Thyroid gland (tissue), 4 donors: Measurements from ENCODE around the gene CHFR. TPM values are rescaled to one million over a fixed set of nuclear protein-coding genes. Genes with fewer than 3 reads are reported as not detected.
"Not testable (repeated sequence)": the region's sequence is repeated elsewhere in the genome, so short reads cannot be mapped to it uniquely, and the experiment has no call there.

Source experiments
- DNase-seq, 2 donors: peaks; one replicate each; pipeline ENCODE4 v3.0.0-alpha.2; 2019
- H3K27ac ChIP-seq, 3 donors: fragments of 200-600 bp; sonication (generic); 1 replicate in 2 of 3; 2 replicates in 1 of 3; pipeline ENCODE4 v1.5.1; 2016 to 2019; ENCODE audit warnings: mild to moderate bottlenecking in 1 of 3, moderate library complexity in 1 of 3
- H3K27me3 ChIP-seq: fragments of 200-600 bp; sonication (generic); one replicate; pipeline ENCODE4 v1.5.1; 2019
- H3K36me3 ChIP-seq, 2 donors: fragments of 200-600 bp; sonication (generic); one replicate each; pipeline ENCODE4 v1.5.1; 2016 to 2019
- H3K4me1 ChIP-seq, 2 donors: fragments of 200-600 bp; sonication (generic); one replicate each; pipeline ENCODE4 v1.5.1; 2017 to 2019
- H3K4me3 ChIP-seq, 3 donors: fragments of 200-600 bp; sonication (generic); replicated peaks in 1 of 3; 1 replicate in 2 of 3; 2 replicates in 1 of 3; pipeline ENCODE4 v1.5.1; 2016; ENCODE audit warnings: mild to moderate bottlenecking in 1 of 3
- H3K9me3 ChIP-seq: fragments of 200-600 bp; sonication (generic); one replicate; pipeline ENCODE4 v1.5.1; 2017
- CTCF ChIP-seq, 6 experiments: fragments of 200-600 bp in 3 of 6; fragments of 450-650 bp in 3 of 6; sonication (generic) in 3 of 6; IDR thresholded peaks; one replicate each; pipeline ENCODE4 v1.5.1; 2016 to 2019; ENCODE audit warnings: antibody characterized with exemption in 6 of 6, mild to moderate bottlenecking in 2 of 6, inconsistent platforms in 1 of 6, moderate library complexity in 1 of 6
- POLR2A ChIP-seq, 2 donors: fragments of 450-650 bp; IDR thresholded peaks; one replicate each; pipeline ENCODE4 v1.6.1; 2017; ENCODE audit warnings: antibody characterized with exemption in 2 of 2, mild to moderate bottlenecking in 2 of 2, moderate library complexity in 1 of 2
- WGBS, 2 donors: methylation state at CpG; one replicate each; pipeline ENCODE4 v1.1.5; 2017; 5-methylcytosine and 5-hydroxymethylcytosine counted together
- intact Hi-C: fragments of 100-400 bp; cut with DNase I; formaldehyde crosslinking; loops from one replicate; pipeline ENCODE4 v1.15.1; 2023
- total RNA-seq, 4 donors: library from RNA; depleted of rRNA; stranded (reverse); fragments of >200 nt; gene quantifications; one replicate each; pipeline ENCODE4 v1.2.3, GENCODE V29; 2016

Gene CHFR
- total RNA-seq, 4 donors from 2014 or later: 21.8 to 40.6 (median 27.7) TPM

- no peak overlapping the region for H3K27ac ChIP-seq
- intact Hi-C loops: no loop called here
- 96 to 100% methylated on average over 6 of the region's 6 CpGs for WGBS, 2 donors
- no peak overlapping the region for H3K4me3 ChIP-seq
- TF ChIP-seq POLR2A (IDR thresholded peaks at IDR 0.05): no peak
- TF ChIP-seq CTCF (IDR thresholded peaks at IDR 0.05): no peak
- no peak for DNase-seq
- no peaks in the 10 kb centered on the region for H3K9me3 ChIP-seq
- H3K27me3 ChIP-seq: no peaks in the 10 kb centered on the region
- H3K36me3 ChIP-seq: peaks cover 49 to 54% of the 10 kb centered on the region in 2 donors
- H3K4me1 ChIP-seq: peaks cover 0 to 6% of the 10 kb centered on the region in 2 donors
Measured at GRCh38 chr12:132813443-132813842, 74.0 kb downstream of the CHFR start.

- intact Hi-C loops: no loop called here
- H3K4me3 ChIP-seq: no peak overlapping the region
Measured at GRCh38 chr12:132812631-132813305, 74.6 kb downstream of the CHFR start.

GRCh38 chr12:132809391-132809790, 78.0 kb downstream of the CHFR start:
- H3K27ac ChIP-seq, H3K27me3 ChIP-seq, H3K4me3 ChIP-seq, H3K9me3 ChIP-seq, intact Hi-C loops, H3K4me1 ChIP-seq: not testable (repeated sequence)
- peak in 2 of 6 experiments; percentile 15 to 34 for TF ChIP-seq CTCF (IDR thresholded peaks at IDR 0.05)
- peaks cover 57 to 73% of the 10 kb centered on the region in 2 donors for H3K36me3 ChIP-seq
- WGBS, 2 donors: 73 to 93% methylated on average over 7 to 10 of the region's 13 CpGs
- DNase-seq: peak; percentile 24 to 31

More at GRCh38 chr12:132812631-132813305, 74.6 kb downstream of the CHFR start:
- H3K4me1 ChIP-seq: no peaks in the 10 kb centered on the region
- no peaks in the 10 kb centered on the region for H3K9me3 ChIP-seq
- DNase-seq: no peak
- TF ChIP-seq POLR2A (IDR thresholded peaks at IDR 0.05): no peak
- H3K36me3 ChIP-seq: peaks cover 55 to 60% of the 10 kb centered on the region in 2 donors
- WGBS, 2 donors: 90 to 94% methylated on average over 8 of the region's 8 CpGs
- no peaks in the 10 kb centered on the region for H3K27me3 ChIP-seq
- H3K27ac ChIP-seq: no peak overlapping the region

GRCh38 chr12:132807295-132808092, 79.9 kb downstream of the CHFR start:
- no peak for DNase-seq
- TF ChIP-seq POLR2A (IDR thresholded peaks at IDR 0.05): no peak
- TF ChIP-seq CTCF (IDR thresholded peaks at IDR 0.05): no peak
- Histone ChIP-seq H3K27ac (no peak overlapping the region), H3K27me3 (no peaks in the 10 kb centered on the region), H3K4me3 (no peak overlapping the region), H3K36me3 (peaks cover 59 to 75% of the 10 kb centered on the region in 2 donors), H3K4me1 (no peaks in the 10 kb centered on the region), H3K9me3 (no peaks in the 10 kb centered on the region)
- 88 to 95% methylated on average over 15 to 20 of the region's 25 CpGs for WGBS, 2 donors
- intact Hi-C loops: no loop called here

GRCh38 chr12:132806857-132807256, 80.5 kb downstream of the CHFR start:
- H3K4me3 ChIP-seq: no peak overlapping the region
- intact Hi-C loops: no loop called here
- TF ChIP-seq POLR2A (IDR thresholded peaks at IDR 0.05): no peak
- TF ChIP-seq CTCF (IDR thresholded peaks at IDR 0.05): no peak
- H3K4me1 ChIP-seq: no peaks in the 10 kb centered on the region
- H3K27me3 ChIP-seq: no peaks in the 10 kb centered on the region
- no peak overlapping the region for H3K27ac ChIP-seq
- WGBS, 2 donors: 90 to 95% methylated on average over 18 of the region's 18 CpGs
- peaks cover 57 to 76% of the 10 kb centered on the region in 2 donors for H3K36me3 ChIP-seq
- no peaks in the 10 kb centered on the region for H3K9me3 ChIP-seq
- DNase-seq: no peak
